Subcutaneous abdominal adipose tissue (tissue), 5 donors: Measurements from ENCODE around the gene ERC2.

Source experiments
- H3K27ac ChIP-seq: one replicate; pipeline ENCODE4 v1.7.0; 2013; ENCODE audit warnings: low read depth, mild to moderate bottlenecking, inconsistent platforms, low read length, moderate library complexity
- H3K27me3 ChIP-seq, 5 donors: one replicate each; pipeline ENCODE4 v1.7.0; 2013; ENCODE audit warnings: low read length in 5 of 5, inconsistent platforms in 1 of 5; ENCODE audit not compliant: control insufficient read depth in 5 of 5, insufficient read depth in 4 of 5
- H3K36me3 ChIP-seq, 5 donors: one replicate each; pipeline ENCODE4 v1.7.0; 2013; ENCODE audit warnings: low read length in 5 of 5; ENCODE audit not compliant: control insufficient read depth in 5 of 5, insufficient read depth in 5 of 5
- H3K4me1 ChIP-seq, 5 donors: one replicate each; pipeline ENCODE4 v1.7.0; 2013; ENCODE audit warnings: low read length in 5 of 5, mild to moderate bottlenecking in 3 of 5, moderate library complexity in 1 of 5; ENCODE audit not compliant: control insufficient read depth in 5 of 5, insufficient read depth in 5 of 5
- H3K4me3 ChIP-seq, 5 donors: one replicate each; pipeline ENCODE4 v1.7.0; 2013; ENCODE audit warnings: low read length in 5 of 5, low read depth in 1 of 5
- H3K9ac ChIP-seq, 5 donors: one replicate each; pipeline ENCODE4 v1.7.0; 2013; ENCODE audit warnings: low read length in 5 of 5, mild to moderate bottlenecking in 4 of 5, moderate library complexity in 3 of 5
- H3K9me3 ChIP-seq, 5 donors: one replicate each; pipeline ENCODE4 v1.7.0; 2013; ENCODE audit warnings: low read length in 5 of 5; ENCODE audit not compliant: control insufficient read depth in 5 of 5
- donor health status: healthy.
- donor health status: healthy.
- donor health status: healthy.
- donor health status: healthy.
- donor health status: healthy.

Gene ERC2

GRCh38 chr3:56411166-56411565 is 57.1 kb downstream of the ERC2 start:
- Histone ChIP-seq H3K27ac (no peak overlapping the region), H3K27me3 (peaks cover 0 to 4% (median 0%) of the 10 kb centered on the region in 5 donors), H3K4me3 (no peak overlapping the region), H3K36me3 (no peaks in the 10 kb centered on the region), H3K9me3 (no peaks in the 10 kb centered on the region), H3K9ac (no peak overlapping the region), H3K4me1 (no peaks in the 10 kb centered on the region)

- peaks cover 0 to 4% (median 0%) of the 10 kb centered on the region in 5 donors for H3K27me3 ChIP-seq
- H3K36me3 ChIP-seq: no peaks in the 10 kb centered on the region
- H3K9me3 ChIP-seq: no peaks in the 10 kb centered on the region
- no peak overlapping the region for H3K9ac ChIP-seq
- no peaks in the 10 kb centered on the region for H3K4me1 ChIP-seq
- no peak overlapping the region for H3K4me3 ChIP-seq
- no peak overlapping the region for H3K27ac ChIP-seq
Observed at GRCh38 chr3:56410576-56410975, 57.7 kb downstream of the ERC2 start.

- Histone ChIP-seq H3K4me3 (no peak overlapping the region), H3K27ac (no peak overlapping the region), H3K9ac (no peak overlapping the region), H3K27me3 (peaks cover 0 to 4% (median 0%) of the 10 kb centered on the region in 5 donors), H3K36me3 (no peaks in the 10 kb centered on the region), H3K9me3 (no peaks in the 10 kb centered on the region), H3K4me1 (no peaks in the 10 kb centered on the region)
Observed at GRCh38 chr3:56409790-56410189, 58.5 kb downstream of the ERC2 start.

GRCh38 chr3:56408761-56409196 is 59.5 kb downstream of the ERC2 start:
- Histone ChIP-seq H3K36me3 (no peaks in the 10 kb centered on the region), H3K4me1 (no peaks in the 10 kb centered on the region), H3K9ac (no peak overlapping the region), H3K27me3 (peaks cover 0 to 4% (median 0%) of the 10 kb centered on the region in 5 donors), H3K4me3 (no peak overlapping the region), H3K9me3 (no peaks in the 10 kb centered on the region), H3K27ac (no peak overlapping the region)

- H3K9ac ChIP-seq: no peak overlapping the region
- no peaks in the 10 kb centered on the region for H3K4me1 ChIP-seq
- H3K27me3 ChIP-seq: no peaks in the 10 kb centered on the region
- H3K9me3 ChIP-seq: no peaks in the 10 kb centered on the region
- H3K27ac ChIP-seq: no peak overlapping the region
- no peak overlapping the region for H3K4me3 ChIP-seq
- H3K36me3 ChIP-seq: no peaks in the 10 kb centered on the region
Observed at GRCh38 chr3:56406826-56407515, 61.3 kb downstream of the ERC2 start.

GRCh38 chr3:56404884-56405283 is 63.4 kb downstream of the ERC2 start:
- no peak overlapping the region for H3K27ac ChIP-seq
- no peaks in the 10 kb centered on the region for H3K4me1 ChIP-seq
- H3K9me3 ChIP-seq: no peaks in the 10 kb centered on the region
- H3K9ac ChIP-seq: no peak overlapping the region
- H3K4me3 ChIP-seq: no peak overlapping the region
- no peaks in the 10 kb centered on the region for H3K27me3 ChIP-seq
- no peaks in the 10 kb centered on the region for H3K36me3 ChIP-seq

GRCh38 chr3:56398659-56399058 is 69.6 kb downstream of the ERC2 start:
- Histone ChIP-seq H3K27ac (no peak overlapping the region), H3K9me3 (no peaks in the 10 kb centered on the region), H3K4me1 (peaks cover 0 to 17% (median 3%) of the 10 kb centered on the region in 5 donors), H3K36me3 (no peaks in the 10 kb centered on the region), H3K4me3 (no peak overlapping the region), H3K27me3 (no peaks in the 10 kb centered on the region), H3K9ac (no peak overlapping the region)

- Histone ChIP-seq H3K27ac (no peak overlapping the region), H3K27me3 (no peaks in the 10 kb centered on the region), H3K9me3 (no peaks in the 10 kb centered on the region), H3K4me1 (peaks cover 0 to 22% (median 5%) of the 10 kb centered on the region in 5 donors), H3K9ac (no peak overlapping the region), H3K4me3 (no peak overlapping the region), H3K36me3 (no peaks in the 10 kb centered on the region)
Observed at GRCh38 chr3:56397798-56398197, 70.5 kb downstream of the ERC2 start.

GRCh38 chr3:56389183-56389830 is 79.0 kb downstream of the ERC2 start:
- H3K9me3 ChIP-seq: no peaks in the 10 kb centered on the region
- H3K4me3 ChIP-seq: no peak overlapping the region
- H3K27ac ChIP-seq: no peak overlapping the region
- H3K4me1 ChIP-seq: peaks cover 0 to 21% (median 5%) of the 10 kb centered on the region in 5 donors
- H3K27me3 ChIP-seq: no peaks in the 10 kb centered on the region
- H3K36me3 ChIP-seq: no peaks in the 10 kb centered on the region
- H3K9ac ChIP-seq: no peak overlapping the region

GRCh38 chr3:56383092-56383491 is 85.2 kb downstream of the ERC2 start:
- Histone ChIP-seq H3K4me1 (no peaks in the 10 kb centered on the region), H3K27ac (no peak overlapping the region), H3K27me3 (peaks cover 0 to 4% (median 0%) of the 10 kb centered on the region in 5 donors), H3K4me3 (no peak overlapping the region), H3K9me3 (no peaks in the 10 kb centered on the region), H3K36me3 (no peaks in the 10 kb centered on the region), H3K9ac (no peak overlapping the region)
